Measurements from ENCODE around the gene SACS. TPM values are rescaled to one million over a fixed set of nuclear protein-coding genes. Genes with fewer than 3 reads are reported as not detected.

Gene SACS
- total RNA-seq, 1 experiment from 2014 or later = 33.4 TPM

DNA sequence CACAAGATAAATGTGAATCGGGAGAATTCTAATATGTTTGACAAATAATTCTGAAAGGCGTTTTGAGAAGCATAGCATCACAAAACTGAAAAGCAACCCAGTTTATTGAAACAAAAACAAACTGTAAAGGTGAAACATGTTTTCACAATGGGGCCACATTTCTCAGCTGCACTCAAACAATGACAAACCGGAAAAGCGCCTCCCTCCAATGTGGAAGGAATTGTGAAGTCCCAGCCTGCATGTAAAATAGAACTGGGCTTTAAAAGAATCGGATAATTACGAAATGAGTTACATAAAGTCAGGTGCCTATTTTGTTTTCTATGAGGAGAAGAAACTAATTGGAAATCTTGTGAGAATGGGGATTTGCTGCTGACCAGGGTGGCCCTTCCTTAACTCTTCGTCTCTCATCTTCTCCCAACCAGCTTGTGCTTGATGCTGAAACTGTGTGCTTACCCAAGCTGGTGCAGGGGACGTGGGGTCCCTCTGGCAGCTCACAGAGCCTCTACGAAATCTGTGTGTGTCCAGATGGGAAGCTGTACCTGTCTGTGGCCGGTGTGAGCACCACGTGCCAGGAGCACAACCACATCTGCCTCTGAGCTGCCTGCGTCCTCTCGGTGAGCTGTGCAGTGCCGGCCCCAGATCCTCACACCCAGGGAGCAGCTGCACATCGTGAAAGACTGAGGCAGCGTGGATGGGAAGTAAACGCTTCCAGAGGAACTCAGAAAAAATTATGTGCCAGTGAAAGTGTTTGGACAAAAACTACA lies 109.4 kb downstream of the SACS start:
- DNase-seq (ENCODE audit: low read depth, low spot score) (no peak), ATAC-seq (no peak)
- intact Hi-C loops (cut with micrococcal nuclease) = no loop called here
- no peaks in the 10 kb centered on the region for H3K27me3 ChIP-seq (ENCODE audit: insufficient read depth, low read length)
- peaks cover 11 to 15% of the 10 kb centered on the region in 2 experiments for H3K4me1 ChIP-seq (ENCODE audit: control insufficient read depth in 1 of 2, insufficient read depth in 2 of 2, low read length in 2 of 2)
- H3K27ac ChIP-seq (ENCODE audit: low read depth, low read length) = no peak overlapping the region
- no peaks in the 10 kb centered on the region for H3K79me2 ChIP-seq (ENCODE audit: insufficient read depth, low read length)
- no peak overlapping the region for H2AFZ ChIP-seq (ENCODE audit: low read depth, low read length, poor library complexity, severe bottlenecking)
- no peaks in the 10 kb centered on the region for H3K9me2 ChIP-seq (ENCODE audit: insufficient read depth)
- no peak overlapping the region for H3K9ac ChIP-seq (ENCODE audit: low read length)
- ChIA-PET RAD21 (ENCODE audit: low non-redundant PET in 1 of 2, low total read pairs in 2 of 2, uncharacterized antibody in 2 of 2, unreplicated experiment in 2 of 2) (no interaction called here), POLR2A (no interaction called here), CTCF (no interaction called here)
- H3K9me3 ChIP-seq (ENCODE audit: control insufficient read depth in 1 of 2, insufficient read depth in 1 of 2, low read depth in 1 of 2, low read length in 2 of 2) = no peaks in the 10 kb centered on the region
- no peaks in the 10 kb centered on the region for H3K36me3 ChIP-seq (ENCODE audit: control insufficient read depth in 1 of 2, insufficient read depth in 2 of 2, low read length in 2 of 2)
- H3K4me2 ChIP-seq (ENCODE audit: low read length) = no peak overlapping the region
- TF ChIP-seq, protein P1, sequence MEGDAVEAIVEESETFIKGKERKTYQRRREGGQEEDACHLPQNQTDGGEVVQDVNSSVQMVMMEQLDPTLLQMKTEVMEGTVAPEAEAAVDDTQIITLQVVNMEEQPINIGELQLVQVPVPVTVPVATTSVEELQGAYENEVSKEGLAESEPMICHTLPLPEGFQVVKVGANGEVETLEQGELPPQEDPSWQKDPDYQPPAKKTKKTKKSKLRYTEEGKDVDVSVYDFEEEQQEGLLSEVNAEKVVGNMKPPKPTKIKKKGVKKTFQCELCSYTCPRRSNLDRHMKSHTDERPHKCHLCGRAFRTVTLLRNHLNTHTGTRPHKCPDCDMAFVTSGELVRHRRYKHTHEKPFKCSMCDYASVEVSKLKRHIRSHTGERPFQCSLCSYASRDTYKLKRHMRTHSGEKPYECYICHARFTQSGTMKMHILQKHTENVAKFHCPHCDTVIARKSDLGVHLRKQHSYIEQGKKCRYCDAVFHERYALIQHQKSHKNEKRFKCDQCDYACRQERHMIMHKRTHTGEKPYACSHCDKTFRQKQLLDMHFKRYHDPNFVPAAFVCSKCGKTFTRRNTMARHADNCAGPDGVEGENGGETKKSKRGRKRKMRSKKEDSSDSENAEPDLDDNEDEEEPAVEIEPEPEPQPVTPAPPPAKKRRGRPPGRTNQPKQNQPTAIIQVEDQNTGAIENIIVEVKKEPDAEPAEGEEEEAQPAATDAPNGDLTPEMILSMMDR (IDR thresholded peaks at IDR 0.05 in 2 of 3, conservative IDR thresholded peaks at IDR 0.05 in 1 of 3; ENCODE audit: borderline replicate concordance in 1 of 3, insufficient read depth in 1 of 3, low read depth in 2 of 3, low read length in 2 of 3) = no peak
- TF ChIP-seq SIN3A (IDR thresholded peaks at IDR 0.05; ENCODE audit: low read depth) (no peak), CBX3 (IDR thresholded peaks at IDR 0.05; ENCODE audit: low read depth) (no peak), SP1 (IDR thresholded peaks at IDR 0.05; ENCODE audit: low read depth) (no peak), ZNF274 (IDR thresholded peaks at IDR 0.05; ENCODE audit: low read depth, low read length) (no peak), RAD21 (IDR thresholded peaks at IDR 0.05; ENCODE audit: low read depth) (no peak), EZH2 (IDR thresholded peaks at IDR 0.05) (no peak), ZFX (IDR thresholded peaks at IDR 0.05) (no peak), JUND (IDR thresholded peaks at IDR 0.05) (no peak), FOSL1 (IDR thresholded peaks at IDR 0.05; ENCODE audit: low read depth) (no peak), EZH2phosphoT487 (IDR thresholded peaks at IDR 0.05; ENCODE audit: borderline replicate concordance) (no peak), TCF7L2 (IDR thresholded peaks at IDR 0.05; ENCODE audit: borderline replicate concordance, extremely low read depth, insufficient read depth, insufficient read length) (no peak)
- TF ChIP-seq, protein P2, sequence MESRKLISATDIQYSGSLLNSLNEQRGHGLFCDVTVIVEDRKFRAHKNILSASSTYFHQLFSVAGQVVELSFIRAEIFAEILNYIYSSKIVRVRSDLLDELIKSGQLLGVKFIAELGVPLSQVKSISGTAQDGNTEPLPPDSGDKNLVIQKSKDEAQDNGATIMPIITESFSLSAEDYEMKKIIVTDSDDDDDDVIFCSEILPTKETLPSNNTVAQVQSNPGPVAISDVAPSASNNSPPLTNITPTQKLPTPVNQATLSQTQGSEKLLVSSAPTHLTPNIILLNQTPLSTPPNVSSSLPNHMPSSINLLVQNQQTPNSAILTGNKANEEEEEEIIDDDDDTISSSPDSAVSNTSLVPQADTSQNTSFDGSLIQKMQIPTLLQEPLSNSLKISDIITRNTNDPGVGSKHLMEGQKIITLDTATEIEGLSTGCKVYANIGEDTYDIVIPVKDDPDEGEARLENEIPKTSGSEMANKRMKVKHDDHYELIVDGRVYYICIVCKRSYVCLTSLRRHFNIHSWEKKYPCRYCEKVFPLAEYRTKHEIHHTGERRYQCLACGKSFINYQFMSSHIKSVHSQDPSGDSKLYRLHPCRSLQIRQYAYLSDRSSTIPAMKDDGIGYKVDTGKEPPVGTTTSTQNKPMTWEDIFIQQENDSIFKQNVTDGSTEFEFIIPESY (IDR thresholded peaks at IDR 0.05; ENCODE audit: extremely low read depth, insufficient replicate concordance, low read length) = no peak
- TF ChIP-seq, protein P3, sequence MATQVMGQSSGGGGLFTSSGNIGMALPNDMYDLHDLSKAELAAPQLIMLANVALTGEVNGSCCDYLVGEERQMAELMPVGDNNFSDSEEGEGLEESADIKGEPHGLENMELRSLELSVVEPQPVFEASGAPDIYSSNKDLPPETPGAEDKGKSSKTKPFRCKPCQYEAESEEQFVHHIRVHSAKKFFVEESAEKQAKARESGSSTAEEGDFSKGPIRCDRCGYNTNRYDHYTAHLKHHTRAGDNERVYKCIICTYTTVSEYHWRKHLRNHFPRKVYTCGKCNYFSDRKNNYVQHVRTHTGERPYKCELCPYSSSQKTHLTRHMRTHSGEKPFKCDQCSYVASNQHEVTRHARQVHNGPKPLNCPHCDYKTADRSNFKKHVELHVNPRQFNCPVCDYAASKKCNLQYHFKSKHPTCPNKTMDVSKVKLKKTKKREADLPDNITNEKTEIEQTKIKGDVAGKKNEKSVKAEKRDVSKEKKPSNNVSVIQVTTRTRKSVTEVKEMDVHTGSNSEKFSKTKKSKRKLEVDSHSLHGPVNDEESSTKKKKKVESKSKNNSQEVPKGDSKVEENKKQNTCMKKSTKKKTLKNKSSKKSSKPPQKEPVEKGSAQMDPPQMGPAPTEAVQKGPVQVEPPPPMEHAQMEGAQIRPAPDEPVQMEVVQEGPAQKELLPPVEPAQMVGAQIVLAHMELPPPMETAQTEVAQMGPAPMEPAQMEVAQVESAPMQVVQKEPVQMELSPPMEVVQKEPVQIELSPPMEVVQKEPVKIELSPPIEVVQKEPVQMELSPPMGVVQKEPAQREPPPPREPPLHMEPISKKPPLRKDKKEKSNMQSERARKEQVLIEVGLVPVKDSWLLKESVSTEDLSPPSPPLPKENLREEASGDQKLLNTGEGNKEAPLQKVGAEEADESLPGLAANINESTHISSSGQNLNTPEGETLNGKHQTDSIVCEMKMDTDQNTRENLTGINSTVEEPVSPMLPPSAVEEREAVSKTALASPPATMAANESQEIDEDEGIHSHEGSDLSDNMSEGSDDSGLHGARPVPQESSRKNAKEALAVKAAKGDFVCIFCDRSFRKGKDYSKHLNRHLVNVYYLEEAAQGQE (IDR thresholded peaks at IDR 0.05; ENCODE audit: low read depth) = no peak
- BruUV-seq (replicated peaks) = no TSS peak
- H3K4me3 ChIP-seq (replicated peaks in 1 of 2; ENCODE audit: low read depth in 1 of 2, low read length in 2 of 2) = no peak overlapping the region
- no peaks in the 10 kb centered on the region for H4K20me1 ChIP-seq (ENCODE audit: insufficient read depth)
